Measurements from ENCODE around the gene DELE1. TPM values are rescaled to one million over a fixed set of nuclear protein-coding genes. Genes with fewer than 3 reads are reported as not detected.

The DELE1 gene
- total RNA-seq, 3 donors from 2014 or later (not counting 1 experiment from before 2014, with no cell fraction given): 106 to 125 (median 115) TPM

DNA sequence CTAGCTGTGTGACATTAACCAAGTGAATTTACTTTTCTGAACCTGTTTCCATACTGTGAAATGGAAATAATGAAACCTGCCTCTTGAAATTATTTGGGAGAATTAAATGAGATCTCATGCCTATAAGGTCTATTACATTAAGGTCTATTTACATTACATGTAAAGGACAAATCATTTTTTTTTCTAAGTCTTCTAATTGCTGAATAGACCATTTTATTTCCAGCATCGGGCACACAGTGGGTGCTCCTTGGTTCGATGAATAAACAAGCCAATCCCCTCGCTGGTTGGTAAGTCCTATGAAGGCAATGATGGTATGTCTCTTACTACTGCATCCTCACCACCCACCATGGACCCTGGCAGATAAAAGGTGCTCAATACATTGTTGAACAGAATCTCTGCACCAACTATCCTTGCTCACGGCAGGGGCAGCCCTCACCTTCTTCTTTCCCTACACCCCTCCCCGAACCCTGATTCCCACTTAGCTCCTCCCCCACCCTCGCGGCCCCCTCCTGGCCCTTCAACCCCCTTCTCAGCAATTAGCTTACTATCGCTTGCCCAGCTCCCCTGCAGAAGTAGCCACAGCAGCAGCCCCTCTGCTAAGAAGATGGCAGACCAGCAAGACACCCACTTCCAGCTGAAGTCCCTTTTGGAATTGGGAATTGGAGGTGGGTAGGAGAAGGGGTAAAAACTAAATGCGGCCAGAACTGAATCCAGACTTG, 48.5 kb upstream of the DELE1 start:
- peaks cover under 1 to 33% of the 10 kb centered on the region in 2 donors for H3K27me3 Mint-ChIP-seq (ENCODE audit: low read depth in 2 of 2)
- WGBS (ENCODE audit: insufficient coverage): 34% methylated on average over 8 of the region's 9 CpGs
- peak overlapping the region; percentile 74 for H3K4me3 Mint-ChIP-seq
- H3K9me3 Mint-ChIP-seq: no peaks in the 10 kb centered on the region
- H3K4me1 Mint-ChIP-seq: peaks cover 62 to 79% of the 10 kb centered on the region in 2 donors
- Histone ChIP-seq H3K9me3 (ENCODE audit: control insufficient read depth, insufficient read depth, low read length) (no peaks in the 10 kb centered on the region), H3K27me3 (ENCODE audit: control insufficient read depth, insufficient read depth, low read length) (peaks cover 33% of the 10 kb centered on the region), H3K27ac (ENCODE audit: low read length) (no peak overlapping the region), H3K4me1 (ENCODE audit: control insufficient read depth, insufficient read depth, low read length) (peaks cover 38% of the 10 kb centered on the region), H3K4me3 (ENCODE audit: low read length) (no peak overlapping the region), H3K36me3 (ENCODE audit: control insufficient read depth, insufficient read depth, low read length) (no peaks in the 10 kb centered on the region)
- no peaks in the 10 kb centered on the region for H3K36me3 Mint-ChIP-seq
- no peak for ATAC-seq
- intact Hi-C loops (cut with micrococcal nuclease): loop anchor here (5.0 kb wide), 2 partner anchors 63 to 142 kb away; no protein-coding TSS in a partner anchor
- TF ChIP-seq, protein P1, sequence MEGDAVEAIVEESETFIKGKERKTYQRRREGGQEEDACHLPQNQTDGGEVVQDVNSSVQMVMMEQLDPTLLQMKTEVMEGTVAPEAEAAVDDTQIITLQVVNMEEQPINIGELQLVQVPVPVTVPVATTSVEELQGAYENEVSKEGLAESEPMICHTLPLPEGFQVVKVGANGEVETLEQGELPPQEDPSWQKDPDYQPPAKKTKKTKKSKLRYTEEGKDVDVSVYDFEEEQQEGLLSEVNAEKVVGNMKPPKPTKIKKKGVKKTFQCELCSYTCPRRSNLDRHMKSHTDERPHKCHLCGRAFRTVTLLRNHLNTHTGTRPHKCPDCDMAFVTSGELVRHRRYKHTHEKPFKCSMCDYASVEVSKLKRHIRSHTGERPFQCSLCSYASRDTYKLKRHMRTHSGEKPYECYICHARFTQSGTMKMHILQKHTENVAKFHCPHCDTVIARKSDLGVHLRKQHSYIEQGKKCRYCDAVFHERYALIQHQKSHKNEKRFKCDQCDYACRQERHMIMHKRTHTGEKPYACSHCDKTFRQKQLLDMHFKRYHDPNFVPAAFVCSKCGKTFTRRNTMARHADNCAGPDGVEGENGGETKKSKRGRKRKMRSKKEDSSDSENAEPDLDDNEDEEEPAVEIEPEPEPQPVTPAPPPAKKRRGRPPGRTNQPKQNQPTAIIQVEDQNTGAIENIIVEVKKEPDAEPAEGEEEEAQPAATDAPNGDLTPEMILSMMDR (IDR thresholded peaks at IDR 0.05): no peak
- peak overlapping the region; percentile 63 to 70 for H3K27ac Mint-ChIP-seq
- no peak for DNase-seq

DNA sequence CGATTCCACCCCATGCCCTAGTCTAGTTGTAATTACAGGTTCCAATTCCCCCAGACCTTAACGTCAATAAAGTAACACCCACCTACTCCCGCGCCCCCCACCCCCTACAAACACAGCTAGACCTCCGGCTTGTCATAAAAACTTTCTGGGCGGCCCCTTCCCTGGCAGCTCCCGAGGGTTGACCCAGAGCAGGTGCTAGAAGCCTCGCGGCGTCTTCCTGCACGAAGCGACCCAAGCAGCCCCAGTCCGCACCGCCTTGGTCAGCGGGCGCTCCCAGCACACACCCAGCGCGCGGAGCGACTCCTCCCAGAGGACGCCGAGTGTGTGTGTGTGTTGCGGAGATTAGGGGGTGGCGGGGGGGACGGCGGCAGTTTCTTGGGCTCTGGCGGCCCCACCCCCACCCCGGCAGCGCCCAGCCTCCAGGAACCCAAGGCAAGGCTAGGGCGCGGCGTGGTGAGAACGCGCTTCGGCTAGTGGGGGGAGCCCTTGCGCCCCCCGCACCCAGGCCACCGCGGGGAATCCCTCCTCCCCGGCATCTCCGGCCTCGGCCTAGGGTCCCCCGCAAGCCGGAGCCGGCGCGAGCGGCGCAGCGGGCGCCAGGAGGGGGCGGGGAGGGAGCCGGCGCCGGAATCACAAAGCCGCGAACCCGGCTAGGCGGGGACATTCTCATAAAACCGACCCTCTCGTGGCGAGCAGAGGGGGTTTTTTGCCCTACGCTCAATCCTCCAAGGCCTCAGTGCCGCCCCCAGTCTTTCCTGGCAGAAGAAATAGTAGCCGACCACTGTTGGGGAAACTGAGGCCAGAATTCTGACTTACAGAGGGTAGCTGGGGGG, 47.7 kb upstream of the DELE1 start:
- H3K9me3 Mint-ChIP-seq: no peaks in the 10 kb centered on the region
- ATAC-seq: peak; percentile 6 to 41 (median 21)
- no peaks in the 10 kb centered on the region for H3K36me3 Mint-ChIP-seq
- WGBS (ENCODE audit: insufficient coverage): 1% methylated on average over 65 of the region's 65 CpGs
- Histone ChIP-seq H3K36me3 (ENCODE audit: control insufficient read depth, insufficient read depth, low read length) (no peaks in the 10 kb centered on the region), H3K4me3 (ENCODE audit: low read length) (peak overlapping the region; percentile 48), H3K27me3 (ENCODE audit: control insufficient read depth, insufficient read depth, low read length) (peaks cover 39% of the 10 kb centered on the region), H3K27ac (ENCODE audit: low read length) (peak overlapping the region; percentile 59), H3K4me1 (ENCODE audit: control insufficient read depth, insufficient read depth, low read length) (peaks cover 38% of the 10 kb centered on the region), H3K9me3 (ENCODE audit: control insufficient read depth, insufficient read depth, low read length) (no peaks in the 10 kb centered on the region)
- H3K27me3 Mint-ChIP-seq (ENCODE audit: low read depth in 2 of 2): peaks cover 9 to 35% of the 10 kb centered on the region in 2 donors
- peak; percentile 46 for DNase-seq
- TF ChIP-seq, protein P1 (IDR thresholded peaks at IDR 0.05): no peak
- peak overlapping the region; percentile 70 to 82 for H3K27ac Mint-ChIP-seq
- peaks cover 55 to 71% of the 10 kb centered on the region in 2 donors for H3K4me1 Mint-ChIP-seq
- peak overlapping the region; percentile 89 for H3K4me3 Mint-ChIP-seq
- intact Hi-C loops (cut with micrococcal nuclease): loop anchor here (2.0 to 5.0 kb wide), 3 partner anchors 27 to 141 kb away; no protein-coding TSS in a partner anchor

DNA sequence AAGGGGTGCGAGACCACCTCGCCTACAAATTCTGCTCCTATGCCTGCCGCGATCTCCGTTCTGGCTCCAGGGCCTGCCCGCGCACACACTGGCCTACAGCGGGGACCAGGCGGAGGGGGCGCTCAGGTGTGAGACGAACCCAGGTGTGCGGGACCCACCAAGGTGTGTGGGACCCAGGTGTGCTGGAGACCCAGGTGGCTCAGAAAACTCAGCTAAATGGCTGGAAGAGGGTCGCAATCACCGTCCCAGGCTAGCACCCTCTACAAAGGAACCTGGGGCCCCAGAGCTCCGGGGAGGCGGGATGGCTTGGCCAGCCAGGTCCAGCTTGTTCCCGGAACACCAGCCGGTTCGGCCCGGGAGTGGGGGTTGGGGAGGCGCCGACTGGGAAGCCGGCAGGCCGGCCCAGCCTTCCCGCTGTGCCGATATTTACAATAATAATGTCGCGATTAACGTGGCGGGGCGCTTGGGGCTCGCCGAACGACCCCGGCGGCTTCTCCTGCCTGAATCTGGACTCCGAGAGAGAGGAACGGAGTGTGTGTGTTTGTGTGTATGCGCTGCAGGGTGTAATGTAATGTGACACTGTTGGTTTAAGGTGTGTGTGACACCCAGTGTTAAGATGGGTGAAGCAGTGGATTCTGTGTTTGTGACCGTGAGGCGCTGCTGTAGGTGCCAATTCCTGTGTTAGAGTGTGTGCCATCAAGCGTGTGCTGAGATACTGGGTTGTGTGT, 46.9 kb upstream of the DELE1 start:
- Mint-ChIP-seq H3K36me3 (no peaks in the 10 kb centered on the region), H3K27me3 (ENCODE audit: low read depth in 2 of 2) (peaks cover 16 to 39% of the 10 kb centered on the region in 2 donors), H3K27ac (peak overlapping the region; percentile 61 to 82), H3K4me3 (peak overlapping the region; percentile 89), H3K9me3 (no peaks in the 10 kb centered on the region), H3K4me1 (peaks cover 47 to 65% of the 10 kb centered on the region in 2 donors)
- ATAC-seq: peak; percentile 50 to 77 (median 55)
- intact Hi-C loops (cut with micrococcal nuclease): loop anchor here (2.0 to 5.0 kb wide), 3 partner anchors 28 to 141 kb away; no protein-coding TSS in a partner anchor
- Histone ChIP-seq H3K9me3 (ENCODE audit: control insufficient read depth, insufficient read depth, low read length) (no peaks in the 10 kb centered on the region), H3K4me3 (ENCODE audit: low read length) (peak overlapping the region; percentile 48), H3K36me3 (ENCODE audit: control insufficient read depth, insufficient read depth, low read length) (no peaks in the 10 kb centered on the region), H3K27me3 (ENCODE audit: control insufficient read depth, insufficient read depth, low read length) (peaks cover 43% of the 10 kb centered on the region), H3K4me1 (ENCODE audit: control insufficient read depth, insufficient read depth, low read length) (peaks cover 38% of the 10 kb centered on the region), H3K27ac (ENCODE audit: low read length) (peak overlapping the region; percentile 59)
- DNase-seq: peak; percentile 41 to 51
- TF ChIP-seq, protein P1 (IDR thresholded peaks at IDR 0.05): no peak
- WGBS (ENCODE audit: insufficient coverage): 4% methylated on average over 42 of the region's 42 CpGs

Measured in natural killer cell (primary cell).